HEK293 (cell line): ENCODE measurements around the gene SPRED2.
A peak's percentile ranks its signal among the peaks of the same experiment; 100 is the strongest.

Experiments
- CTCF ChIA-PET: fragments of 350-600 bp; formaldehyde crosslinking; extraction: SDS; loops from one replicate; lab custom pipeline; 2021; ENCODE audit warnings: antibody characterized with exemption; lab: Yijun Ruan, JAX
- POLR2A ChIA-PET: fragments of 300-600 bp; formaldehyde crosslinking; extraction: SDS; loops from one replicate; lab custom pipeline; 2020; ENCODE audit warnings: antibody characterized with exemption, inconsistent platforms; lab: Yijun Ruan, JAX
- H3K27ac ChIP-seq: fragments of 200-500 bp; sonication (Bioruptor generic); 2 replicates; pipeline ENCODE4 v1.5.1; 2014; ENCODE audit warnings: low read depth, low read length, control low read depth, inconsistent platforms; ENCODE audit errors: extremely low read depth
- H3K36me3 ChIP-seq, 2 experiments: fragments of 200-500 bp in 1 of 2; sonication (Bioruptor generic) in 1 of 2; 1 replicate in 1 of 2; 2 replicates in 1 of 2; pipeline ENCODE4 v1.5.1; 2014 to 2017; ENCODE audit warnings: inconsistent platforms in 2 of 2, low read length in 2 of 2; ENCODE audit not compliant: control insufficient read depth in 2 of 2, insufficient read depth in 1 of 2
- H3K4me1 ChIP-seq: fragments of 200-500 bp; sonication (Bioruptor generic); 2 replicates; pipeline ENCODE4 v1.5.1; 2014; ENCODE audit warnings: mild to moderate bottlenecking, low read length, inconsistent platforms; ENCODE audit not compliant: control insufficient read depth, insufficient read depth
- H3K4me3 ChIP-seq: 2 replicates; pipeline ENCODE4 v1.5.1; 2011; ENCODE audit warnings: low read depth, mild to moderate bottlenecking, control low read depth, low read length, moderate library complexity
- H3K9me3 ChIP-seq: fragments of 200-500 bp; sonication (Bioruptor generic); 2 replicates; pipeline ENCODE4 v1.5.1; 2014; ENCODE audit warnings: low read depth, low read length, inconsistent platforms; ENCODE audit not compliant: control insufficient read depth, insufficient read depth
- BCL11A ChIP-seq: fragments of 450-650 bp; formaldehyde crosslinking; IDR thresholded peaks from 2 replicates; pipeline ENCODE4 v1.5.1; 2016; ENCODE audit warnings: low read depth, missing biosample characterization, missing genetic modification characterization
- KLF1 ChIP-seq: fragments of 450-650 bp; formaldehyde crosslinking; IDR thresholded peaks from 2 replicates; pipeline ENCODE4 v1.5.1; 2016; ENCODE audit warnings: missing biosample characterization, missing genetic modification characterization
- MYNN ChIP-seq: fragments of 450-650 bp; formaldehyde crosslinking; IDR thresholded peaks from 2 replicates; pipeline ENCODE4 v1.5.1; 2016; ENCODE audit warnings: missing biosample characterization, missing genetic modification characterization, borderline replicate concordance
- SCRT1 ChIP-seq: fragments of 450-650 bp; formaldehyde crosslinking; IDR thresholded peaks from 2 replicates; pipeline ENCODE4 v1.5.1; 2016; ENCODE audit warnings: missing biosample characterization, missing genetic modification characterization, borderline replicate concordance
- YY1 ChIP-seq: fragments of 450-650 bp; formaldehyde crosslinking; IDR thresholded peaks from 2 replicates; pipeline ENCODE4 v1.5.1; 2018; ENCODE audit warnings: missing biosample characterization, missing genetic modification characterization
- YY2 ChIP-seq: fragments of 450-650 bp; formaldehyde crosslinking; IDR thresholded peaks from 2 replicates; pipeline ENCODE4 v1.5.1; 2016; ENCODE audit warnings: missing biosample characterization, missing genetic modification characterization
- ZNF138 ChIP-seq: fragments of 450-650 bp; formaldehyde crosslinking; IDR thresholded peaks from 2 replicates; pipeline ENCODE4 v1.5.1; 2016; ENCODE audit warnings: missing biosample characterization, missing genetic modification characterization, borderline replicate concordance
- ZNF148 ChIP-seq: fragments of 450-650 bp; formaldehyde crosslinking; IDR thresholded peaks from 2 replicates; pipeline ENCODE4 v1.5.0; 2017; ENCODE audit warnings: missing biosample characterization, missing genetic modification characterization, borderline replicate concordance
- ZNF311 ChIP-seq: fragments of 450-650 bp; formaldehyde crosslinking; IDR thresholded peaks from 2 replicates; pipeline ENCODE4 v1.5.1; 2017; ENCODE audit warnings: missing biosample characterization, missing genetic modification characterization, borderline replicate concordance
- ZNF423 ChIP-seq: fragments of 450-650 bp; formaldehyde crosslinking; IDR thresholded peaks from 2 replicates; pipeline ENCODE4 v1.5.1; 2016; ENCODE audit warnings: missing biosample characterization, missing genetic modification characterization
- ZNF473 ChIP-seq: fragments of 450-650 bp; formaldehyde crosslinking; IDR thresholded peaks from 2 replicates; pipeline ENCODE4 v1.5.1; 2017; ENCODE audit warnings: missing biosample characterization, missing genetic modification characterization
- ZNF510 ChIP-seq: fragments of 450-650 bp; formaldehyde crosslinking; IDR thresholded peaks from 2 replicates; pipeline ENCODE4 v1.5.1; 2018; ENCODE audit warnings: mild to moderate bottlenecking, missing genetic modification characterization, missing biosample characterization; ENCODE audit not compliant: insufficient replicate concordance
- ZNF514 ChIP-seq: fragments of 450-650 bp; formaldehyde crosslinking; IDR thresholded peaks from 2 replicates; pipeline ENCODE4 v1.5.1; 2016; ENCODE audit warnings: missing biosample characterization, missing genetic modification characterization
- ZNF580 ChIP-seq: fragments of 450-650 bp; formaldehyde crosslinking; IDR thresholded peaks from 2 replicates; pipeline ENCODE4 v1.5.1; 2016; ENCODE audit warnings: missing biosample characterization, missing genetic modification characterization
- ZNF645 ChIP-seq: fragments of 450-650 bp; formaldehyde crosslinking; IDR thresholded peaks from 2 replicates; pipeline ENCODE4; 2016; ENCODE audit warnings: missing biosample characterization, missing genetic modification characterization
- ZNF670 ChIP-seq: fragments of 450-650 bp; formaldehyde crosslinking; IDR thresholded peaks from 2 replicates; pipeline ENCODE4 v1.5.1; 2016; ENCODE audit warnings: missing biosample characterization, missing genetic modification characterization, low read depth
- ZNF707 ChIP-seq: fragments of 450-650 bp; formaldehyde crosslinking; IDR thresholded peaks from 2 replicates; pipeline ENCODE4 v1.5.1; 2016; ENCODE audit warnings: missing biosample characterization, missing genetic modification characterization
- ZNF76 ChIP-seq: fragments of 450-650 bp; formaldehyde crosslinking; IDR thresholded peaks from 2 replicates; pipeline ENCODE4; 2016; ENCODE audit warnings: low read depth, missing biosample characterization, missing genetic modification characterization, borderline replicate concordance
- ZNF837 ChIP-seq: fragments of 450-650 bp; formaldehyde crosslinking; IDR thresholded peaks from 2 replicates; pipeline ENCODE4 v1.5.1; 2016; ENCODE audit warnings: missing biosample characterization, missing genetic modification characterization
- ZNF843 ChIP-seq: fragments of 450-650 bp; formaldehyde crosslinking; IDR thresholded peaks from 2 replicates; pipeline ENCODE4 v1.5.1; 2016; ENCODE audit warnings: missing biosample characterization, missing genetic modification characterization
- TF ChIP-seq, protein P1 (sequence below): fragments of 450-650 bp; formaldehyde crosslinking; IDR thresholded peaks from 2 replicates; pipeline ENCODE4 v1.5.1; 2017; ENCODE audit warnings: missing biosample characterization, mild to moderate bottlenecking, missing genetic modification characterization, moderate library complexity
- TF ChIP-seq, protein P2 (sequence below): fragments of 450-650 bp; formaldehyde crosslinking; IDR thresholded peaks from 2 replicates; pipeline ENCODE4 v1.5.1; 2017; ENCODE audit warnings: missing biosample characterization, missing genetic modification characterization
- TF ChIP-seq, protein P3 (sequence below): fragments of 450-650 bp; formaldehyde crosslinking; IDR thresholded peaks from 2 replicates; pipeline ENCODE4 v1.5.1; 2016; ENCODE audit warnings: missing biosample characterization, missing genetic modification characterization

The SPRED2 gene

DNA sequence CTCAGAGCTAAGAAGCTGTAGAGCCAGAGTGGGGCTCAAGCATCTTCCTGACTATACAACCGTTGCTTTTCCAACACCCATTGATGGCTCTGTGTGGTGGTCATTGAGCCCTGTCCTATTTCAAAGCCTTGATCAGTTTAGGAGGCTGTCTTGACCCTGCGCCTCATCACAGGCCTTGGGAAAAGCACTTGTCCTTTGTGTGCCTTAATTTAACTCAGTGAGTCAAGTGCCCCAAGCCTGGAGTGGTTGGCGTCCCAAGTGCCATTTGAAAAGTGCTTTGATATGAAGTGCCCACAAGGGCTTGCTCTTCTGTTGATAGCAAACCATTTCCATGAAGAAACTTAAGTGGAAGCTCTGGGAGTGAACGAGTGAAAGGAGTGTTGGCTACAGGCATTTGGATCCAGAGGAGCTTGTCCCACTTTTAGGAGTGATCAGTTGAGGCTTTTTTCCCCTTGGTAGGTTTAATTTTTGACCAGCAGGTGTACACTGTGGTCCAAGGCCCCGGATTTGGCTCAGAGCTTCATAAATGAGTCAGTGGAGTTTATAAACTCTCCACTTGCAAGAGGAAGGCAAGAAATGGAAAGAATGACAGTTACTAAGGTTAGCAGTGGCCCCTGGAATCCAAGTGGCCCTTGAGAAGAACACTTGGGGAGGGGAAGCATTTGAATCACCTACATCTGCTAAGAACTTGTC is 154.5 kb downstream of the SPRED2 start:
- H3K27ac ChIP-seq, result no peak overlapping the region
- no peaks in the 10 kb centered on the region for H3K4me1 ChIP-seq
- ChIA-PET CTCF (interaction anchor here (0.6 to 1.9 kb wide), 6 partner anchors 12 to 215 kb away, joined by 3 to 6 read pairs (median 4); no protein-coding TSS in a partner anchor), POLR2A (interaction anchor here (1.3 kb wide), 1 partner anchor 50 kb away, joined by 3 read pairs; the partner anchor contains the start of gene ACTR2)
- peaks cover 3 to 4% of the 10 kb centered on the region in 2 experiments; a peak in 2 of 3 replicates for H3K36me3 ChIP-seq
- H3K4me3 ChIP-seq, result no peak overlapping the region
- TF ChIP-seq ZNF423 (tag by site-specific recombination) (no peak), ZNF514 (tag by site-specific recombination) (no peak), ZNF510 (tag by site-specific recombination) (no peak), KLF1 (no peak), ZNF148 (tag by site-specific recombination) (no peak), ZNF670 (tag by site-specific recombination) (no peak), YY2 (tag by site-specific recombination) (no peak)
- TF ChIP-seq, protein P1, sequence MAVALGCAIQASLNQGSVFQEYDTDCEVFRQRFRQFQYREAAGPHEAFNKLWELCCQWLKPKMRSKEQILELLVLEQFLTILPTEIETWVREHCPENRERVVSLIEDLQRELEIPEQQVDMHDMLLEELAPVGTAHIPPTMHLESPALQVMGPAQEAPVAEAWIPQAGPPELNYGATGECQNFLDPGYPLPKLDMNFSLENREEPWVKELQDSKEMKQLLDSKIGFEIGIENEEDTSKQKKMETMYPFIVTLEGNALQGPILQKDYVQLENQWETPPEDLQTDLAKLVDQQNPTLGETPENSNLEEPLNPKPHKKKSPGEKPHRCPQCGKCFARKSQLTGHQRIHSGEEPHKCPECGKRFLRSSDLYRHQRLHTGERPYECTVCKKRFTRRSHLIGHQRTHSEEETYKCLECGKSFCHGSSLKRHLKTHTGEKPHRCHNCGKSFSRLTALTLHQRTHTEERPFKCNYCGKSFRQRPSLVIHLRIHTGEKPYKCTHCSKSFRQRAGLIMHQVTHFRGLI (tag by site-specific recombination), result no peak
- TF ChIP-seq, protein P2, sequence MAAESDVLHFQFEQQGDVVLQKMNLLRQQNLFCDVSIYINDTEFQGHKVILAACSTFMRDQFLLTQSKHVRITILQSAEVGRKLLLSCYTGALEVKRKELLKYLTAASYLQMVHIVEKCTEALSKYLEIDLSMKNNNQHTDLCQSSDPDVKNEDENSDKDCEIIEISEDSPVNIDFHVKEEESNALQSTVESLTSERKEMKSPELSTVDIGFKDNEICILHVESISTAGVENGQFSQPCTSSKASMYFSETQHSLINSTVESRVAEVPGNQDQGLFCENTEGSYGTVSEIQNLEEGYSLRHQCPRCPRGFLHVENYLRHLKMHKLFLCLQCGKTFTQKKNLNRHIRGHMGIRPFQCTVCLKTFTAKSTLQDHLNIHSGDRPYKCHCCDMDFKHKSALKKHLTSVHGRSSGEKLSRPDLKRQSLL (tag by site-specific recombination), result 0 out of 2 replicates have a peak, but pooled peaks have one; percentile 23
- TF ChIP-seq, all 188 proteins: peak for 1
- H3K9me3 ChIP-seq, result no peaks in the 10 kb centered on the region

DNA sequence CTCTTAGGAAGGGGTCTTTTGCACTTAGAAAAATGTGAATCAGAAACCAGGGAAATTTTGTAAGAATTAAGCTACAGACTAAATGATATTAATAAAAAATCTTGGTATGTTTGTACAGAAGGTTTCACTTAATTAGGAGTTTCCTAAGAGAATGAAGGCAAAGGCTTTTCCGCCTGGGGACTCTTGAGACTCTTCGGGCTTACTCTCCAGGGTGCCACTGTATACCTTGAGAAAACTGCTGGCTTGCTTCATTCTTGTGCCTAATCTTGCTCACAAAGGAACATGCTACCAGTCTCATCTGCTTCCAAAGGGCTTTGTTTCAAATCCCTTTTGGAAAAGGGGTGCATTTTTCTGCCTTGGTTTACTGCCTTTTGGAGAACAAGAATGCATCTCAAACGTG is 155.3 kb downstream of the SPRED2 start:
- Histone ChIP-seq H3K4me3 (no peak overlapping the region), H3K9me3 (no peaks in the 10 kb centered on the region), H3K4me1 (no peaks in the 10 kb centered on the region), H3K36me3 (peaks cover 3 to 12% of the 10 kb centered on the region in 2 experiments), H3K27ac (no peak overlapping the region)
- ChIA-PET CTCF (interaction anchor here (0.6 to 1.9 kb wide), 3 partner anchors 12 to 705 kb away, joined by 3 to 5 read pairs (median 3); no protein-coding TSS in a partner anchor), POLR2A (no interaction called here)
- no peak for TF ChIP-seq ZNF514 (tag by site-specific recombination)
- no peak for TF ChIP-seq ZNF707 (tag by site-specific recombination)
- TF ChIP-seq BCL11A (tag by site-specific recombination), result no peak
- TF ChIP-seq ZNF843 (tag by site-specific recombination), result no peak
- TF ChIP-seq, protein P3, sequence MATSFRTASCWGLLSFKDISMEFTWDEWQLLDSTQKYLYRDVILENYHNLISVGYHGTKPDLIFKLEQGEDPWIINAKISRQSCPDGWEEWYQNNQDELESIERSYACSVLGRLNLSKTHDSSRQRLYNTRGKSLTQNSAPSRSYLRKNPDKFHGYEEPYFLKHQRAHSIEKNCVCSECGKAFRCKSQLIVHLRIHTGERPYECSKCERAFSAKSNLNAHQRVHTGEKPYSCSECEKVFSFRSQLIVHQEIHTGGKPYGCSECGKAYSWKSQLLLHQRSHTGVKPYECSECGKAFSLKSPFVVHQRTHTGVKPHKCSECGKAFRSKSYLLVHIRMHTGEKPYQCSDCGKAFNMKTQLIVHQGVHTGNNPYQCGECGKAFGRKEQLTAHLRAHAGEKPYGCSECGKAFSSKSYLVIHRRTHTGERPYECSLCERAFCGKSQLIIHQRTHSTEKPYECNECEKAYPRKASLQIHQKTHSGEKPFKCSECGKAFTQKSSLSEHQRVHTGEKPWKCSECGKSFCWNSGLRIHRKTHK (tag by site-specific recombination), result no peak
- no peak for TF ChIP-seq ZNF138
- no peak for TF ChIP-seq SCRT1 (tag by site-specific recombination)
- TF ChIP-seq ZNF311 (tag by site-specific recombination), result no peak
- TF ChIP-seq MYNN (tag by site-specific recombination), result no peak
- no peak for TF ChIP-seq ZNF473 (tag by site-specific recombination)
- TF ChIP-seq ZNF580 (tag by site-specific recombination), result no peak
- TF ChIP-seq ZNF76 (tag by site-specific recombination), result no peak
- no peak for TF ChIP-seq YY1 (tag by site-specific recombination)
- TF ChIP-seq ZNF645 (tag by site-specific recombination), result no peak
- TF ChIP-seq ZNF837 (tag by site-specific recombination), result no peak
